ENCODE results near the gene SIRPB2.

DNA sequence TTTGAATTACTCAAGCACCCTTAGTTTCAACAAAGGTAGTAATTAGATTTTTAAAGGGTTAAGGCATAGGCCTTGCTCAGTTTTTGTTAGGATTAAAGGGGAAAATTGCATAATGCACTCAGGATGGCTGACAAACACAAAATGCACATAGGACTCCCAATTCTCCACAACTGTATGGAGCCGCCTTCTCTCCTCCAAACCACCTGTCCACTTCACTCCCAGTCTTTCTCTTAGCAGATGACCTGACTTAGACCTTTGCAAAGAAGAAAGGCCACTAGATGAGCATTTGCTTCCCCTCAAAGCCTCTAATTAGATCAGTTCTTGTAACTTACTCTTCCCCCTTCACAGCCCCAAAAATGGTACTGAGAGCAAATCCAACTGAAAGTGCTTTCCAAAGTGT, 44.7 kb downstream of the SIRPB2 start:
- no peak for TF ChIP-seq CTCF (IDR thresholded peaks at IDR 0.05)
- TF ChIP-seq POLR2AphosphoS5 (IDR thresholded peaks at IDR 0.05) = no peak
